Endodermal cell (in vitro differentiated cells): ENCODE data around the gene TAS2R46. TPM values are rescaled to one million over a fixed set of nuclear protein-coding genes. Genes with fewer than 3 reads are reported as not detected.

Source experiments
- DNase-seq: peaks from one replicate; pipeline ENCODE4 v3.0.0-alpha.2; 2017
- H3K27ac ChIP-seq: 2 replicates; pipeline ENCODE4 v1.5.1; 2013; ENCODE audit warnings: mild to moderate bottlenecking, low read depth, low read length, moderate library complexity
- H3K27me3 ChIP-seq: 2 replicates; pipeline ENCODE4 v1.6.1; 2013; ENCODE audit warnings: mild to moderate bottlenecking, low read length, moderate library complexity; ENCODE audit not compliant: insufficient read depth, control insufficient read depth, poor library complexity, severe bottlenecking
- H3K36me3 ChIP-seq: 2 replicates; pipeline ENCODE4 v1.7.0; 2013; ENCODE audit warnings: mild to moderate bottlenecking, low read length, moderate library complexity; ENCODE audit not compliant: control insufficient read depth, insufficient read depth
- H3K4me1 ChIP-seq: one replicate; pipeline ENCODE4 v1.7.0; 2013; ENCODE audit warnings: low read length; ENCODE audit not compliant: control insufficient read depth, insufficient read depth
- H3K4me3 ChIP-seq: 2 replicates; pipeline ENCODE4 v1.5.1; 2013; ENCODE audit warnings: mild to moderate bottlenecking, low read length, moderate library complexity
- H3K9ac ChIP-seq: 2 replicates; pipeline ENCODE4 v1.6.1; 2013; ENCODE audit warnings: mild to moderate bottlenecking, low read length, moderate library complexity; ENCODE audit not compliant: poor library complexity, severe bottlenecking; ENCODE audit errors: extremely low read depth
- H3K9me3 ChIP-seq: 2 replicates; pipeline ENCODE4 v1.6.1; 2013; ENCODE audit warnings: mild to moderate bottlenecking, low read length, moderate library complexity; ENCODE audit not compliant: control insufficient read depth
- H3K27ac Mint-ChIP-seq: 2 replicates; pipeline ENCODE4 v1.8.0; 2020; ENCODE audit warnings: mixed read lengths
- H3K27me3 Mint-ChIP-seq: 2 replicates; pipeline ENCODE4 v1.8.0; 2021; ENCODE audit warnings: mild to moderate bottlenecking, mixed read lengths; ENCODE audit not compliant: insufficient read depth
- H3K36me3 Mint-ChIP-seq: 2 replicates; pipeline ENCODE4 v1.8.0; 2020; ENCODE audit warnings: low read depth, mixed read lengths
- H3K4me1 Mint-ChIP-seq: 2 replicates; pipeline ENCODE4 v1.8.0; 2020; ENCODE audit warnings: mixed read lengths
- H3K4me3 Mint-ChIP-seq: 2 replicates; pipeline ENCODE4 v1.8.0; 2020; ENCODE audit warnings: mild to moderate bottlenecking, moderate library complexity, mixed read lengths
- H3K9me3 Mint-ChIP-seq: 2 replicates; pipeline ENCODE4 v1.8.0; 2020; ENCODE audit warnings: mild to moderate bottlenecking, mixed read lengths
- WGBS, 2 experiments: methylation state at CpG; one replicate each; pipeline versions ENCODE4 v1.1.5 to v1.1.7; 2013; ENCODE audit warnings: missing lambda C conversion rate in 2 of 2, mixed read lengths in 1 of 2; ENCODE audit not compliant: insufficient coverage in 1 of 2, insufficient read length in 1 of 2; 5-methylcytosine and 5-hydroxymethylcytosine counted together
- total RNA-seq, 2 donors: library from RNA; stranded (reverse); fragmentation: NEBNext Ultra II Directional in 1 of 2; extraction: Animal tissue kit (Norgen Biotek cat#: 25700) in 1 of 2; gene quantifications; 2 replicates in 1 of 2; 3 replicates in 1 of 2; pipeline ENCODE4 v1.2.1, GENCODE V29; 2021
- TF ChIP-seq, protein P1 (sequence below): fragments of 200-600 bp; sonication (generic); conservative IDR thresholded peaks from 2 replicates; pipeline ENCODE4 v1.5.0; 2021; ENCODE audit warnings: antibody characterized with exemption, mild to moderate bottlenecking

Gene TAS2R46
- total RNA-seq, 2 donors from 2014 or later, result 1.3 to 3.9 TPM

GRCh38 chr12:11016937-11017336, 45.2 kb downstream of the TAS2R46 start:
- Histone ChIP-seq H3K36me3 (no peaks in the 10 kb centered on the region), H3K27me3 (no peaks in the 10 kb centered on the region), H3K9ac (no peak overlapping the region), H3K9me3 (no peaks in the 10 kb centered on the region), H3K4me3 (no peak overlapping the region), H3K4me1 (no peaks in the 10 kb centered on the region), H3K27ac (no peak overlapping the region)
- no CpG with 5 or more reads among the region's 1 CpG for WGBS, 2 experiments
- Mint-ChIP-seq H3K4me3 (no peak overlapping the region), H3K27me3 (no peaks in the 10 kb centered on the region), H3K36me3 (peaks cover 19% of the 10 kb centered on the region), H3K27ac (no peak overlapping the region), H3K9me3 (no peaks in the 10 kb centered on the region), H3K4me1 (peaks cover 7% of the 10 kb centered on the region)
- TF ChIP-seq, protein P1, sequence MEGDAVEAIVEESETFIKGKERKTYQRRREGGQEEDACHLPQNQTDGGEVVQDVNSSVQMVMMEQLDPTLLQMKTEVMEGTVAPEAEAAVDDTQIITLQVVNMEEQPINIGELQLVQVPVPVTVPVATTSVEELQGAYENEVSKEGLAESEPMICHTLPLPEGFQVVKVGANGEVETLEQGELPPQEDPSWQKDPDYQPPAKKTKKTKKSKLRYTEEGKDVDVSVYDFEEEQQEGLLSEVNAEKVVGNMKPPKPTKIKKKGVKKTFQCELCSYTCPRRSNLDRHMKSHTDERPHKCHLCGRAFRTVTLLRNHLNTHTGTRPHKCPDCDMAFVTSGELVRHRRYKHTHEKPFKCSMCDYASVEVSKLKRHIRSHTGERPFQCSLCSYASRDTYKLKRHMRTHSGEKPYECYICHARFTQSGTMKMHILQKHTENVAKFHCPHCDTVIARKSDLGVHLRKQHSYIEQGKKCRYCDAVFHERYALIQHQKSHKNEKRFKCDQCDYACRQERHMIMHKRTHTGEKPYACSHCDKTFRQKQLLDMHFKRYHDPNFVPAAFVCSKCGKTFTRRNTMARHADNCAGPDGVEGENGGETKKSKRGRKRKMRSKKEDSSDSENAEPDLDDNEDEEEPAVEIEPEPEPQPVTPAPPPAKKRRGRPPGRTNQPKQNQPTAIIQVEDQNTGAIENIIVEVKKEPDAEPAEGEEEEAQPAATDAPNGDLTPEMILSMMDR, result no peak
- no peak for DNase-seq

DNA sequence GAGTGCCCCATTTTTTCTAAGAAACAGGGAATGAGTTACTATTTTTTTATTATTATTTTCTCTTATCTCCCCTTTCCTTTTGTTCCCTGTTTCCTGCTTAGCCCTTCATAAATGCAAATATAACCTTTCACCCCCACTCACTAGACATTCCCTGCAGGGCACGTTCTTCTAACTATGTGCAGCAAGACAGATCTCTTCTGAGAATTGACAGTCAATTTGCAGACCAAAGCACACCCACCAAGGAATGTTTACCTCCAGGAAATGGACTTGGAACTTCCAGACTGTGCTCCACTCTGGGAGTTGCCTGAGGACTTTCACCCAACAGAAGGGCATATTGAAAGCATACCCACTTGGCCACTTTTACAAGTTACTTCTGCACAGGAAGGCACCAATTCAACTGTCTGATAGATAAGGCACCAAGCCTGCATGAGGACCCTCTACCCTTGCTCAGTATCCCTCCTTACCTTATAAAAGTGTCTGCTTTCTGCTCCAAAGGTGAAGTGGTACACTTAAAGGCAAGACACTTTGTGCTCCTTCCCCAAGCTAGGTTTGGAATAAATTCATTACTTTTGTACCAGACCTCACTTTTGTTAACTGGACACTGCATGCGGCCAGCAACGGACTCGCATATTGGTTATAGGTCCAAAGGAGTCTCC, 46.2 kb downstream of the TAS2R46 start:
- Mint-ChIP-seq H3K27ac (no peak overlapping the region), H3K36me3 (peaks cover 19% of the 10 kb centered on the region), H3K4me1 (peaks cover 7% of the 10 kb centered on the region), H3K9me3 (no peaks in the 10 kb centered on the region), H3K4me3 (no peak overlapping the region), H3K27me3 (no peaks in the 10 kb centered on the region)
- DNase-seq, result no peak
- no peaks in the 10 kb centered on the region for H3K4me1 ChIP-seq
- no peaks in the 10 kb centered on the region for H3K9me3 ChIP-seq
- H3K36me3 ChIP-seq, result no peaks in the 10 kb centered on the region
- H3K27me3 ChIP-seq, result no peaks in the 10 kb centered on the region
- no peak overlapping the region for H3K4me3 ChIP-seq
- TF ChIP-seq, protein P1, result no peak
- WGBS, 2 experiments, result 83 to 95% methylated on average over 4 of the region's 4 CpGs
- H3K27ac ChIP-seq, result no peak overlapping the region
- no peak overlapping the region for H3K9ac ChIP-seq

GRCh38 chr12:11014234-11014633, 47.9 kb downstream of the TAS2R46 start:
- H3K4me1 ChIP-seq, result no peaks in the 10 kb centered on the region
- TF ChIP-seq, protein P1, result no peak
- H3K4me3 ChIP-seq, result no peak overlapping the region
- H3K27ac ChIP-seq, result no peak overlapping the region
- H3K36me3 Mint-ChIP-seq, result peaks cover 19% of the 10 kb centered on the region
- DNase-seq, result no peak
- H3K27ac Mint-ChIP-seq, result no peak overlapping the region
- H3K4me3 Mint-ChIP-seq, result no peak overlapping the region
- no peaks in the 10 kb centered on the region for H3K9me3 ChIP-seq
- no peak overlapping the region for H3K9ac ChIP-seq
- no peaks in the 10 kb centered on the region for H3K36me3 ChIP-seq
- H3K27me3 Mint-ChIP-seq, result no peaks in the 10 kb centered on the region
- H3K27me3 ChIP-seq, result no peaks in the 10 kb centered on the region
- no peaks in the 10 kb centered on the region for H3K9me3 Mint-ChIP-seq
- peaks cover 7% of the 10 kb centered on the region for H3K4me1 Mint-ChIP-seq

Other genes starting within 250 kb of the TAS2R46 start
- gene TAS2R10, start 235.9 kb downstream of the TAS2R46 start, total RNA-seq, result 1 to 10 TPM; 1.2 to 1.6 TPM
- gene PRR4, start 212.8 kb downstream of the TAS2R46 start, total RNA-seq, result 1 to 10 TPM; 3.8 to 7.9 TPM
- gene PRH1, start 178.0 kb downstream of the TAS2R46 start, total RNA-seq, result 10 to 100 TPM; 13.4 to 42.6 TPM
- 1 to 10 TPM; 1.2 to 5.1 TPM for gene TAS2R13, start 152.7 kb downstream of the TAS2R46 start, total RNA-seq
- gene PRH2, start 133.1 kb downstream of the TAS2R46 start, total RNA-seq, result 1 to 10 TPM in 1 of 2 donors, not detected in 1; 1.2 TPM
- gene TAS2R14, start 123.0 kb downstream of the TAS2R46 start, total RNA-seq, result 1 to 10 TPM; 2.0 to 8.1 TPM
- gene TAS2R50, start 75.4 kb downstream of the TAS2R46 start, total RNA-seq, result 1 to 10 TPM; 1.1 to 5.0 TPM
- 1 to 10 TPM; 2.1 to 5.9 TPM for gene TAS2R20, start 64.0 kb downstream of the TAS2R46 start, total RNA-seq
- 10 to 100 TPM in 1 of 2 donors, 1 to 10 TPM in 1; 3.1 to 11.3 TPM for gene TAS2R19, start 39.7 kb downstream of the TAS2R46 start, total RNA-seq
- gene TAS2R31, start 30.9 kb downstream of the TAS2R46 start, total RNA-seq, result 10 to 100 TPM in 1 of 2 donors, 1 to 10 TPM in 1; 2.4 to 12.4 TPM
- 1 to 10 TPM in 1 of 2 donors, under 1 TPM in 1; 0.82 to 2.5 TPM for gene TAS2R43, start 30.0 kb upstream of the TAS2R46 start, total RNA-seq
- 1 to 10 TPM; 1.8 to 9.7 TPM for gene TAS2R30, start 72.3 kb upstream of the TAS2R46 start, total RNA-seq
- 10 to 100 TPM; 12.9 to 31.5 TPM for gene SMIM10L1, start 108.9 kb upstream of the TAS2R46 start, total RNA-seq
- not detected for gene TAS2R42, start 124.6 kb upstream of the TAS2R46 start, total RNA-seq
- under 1 TPM; 0.35 to 0.95 TPM for gene PRB3, start 207.4 kb upstream of the TAS2R46 start, total RNA-seq
- gene PRB4, start 248.1 kb upstream of the TAS2R46 start, total RNA-seq, result not detected